SU-DHL-6 (cell line): ENCODE measurements around the gene EDARADD.

Source experiments
- H2AFZ ChIP-seq: fragments of 200-600 bp; sonication (generic); 2 replicates; pipeline ENCODE4 v1.6.1; 2014; ENCODE audit warnings: low read depth, mild to moderate bottlenecking, moderate library complexity, mixed read lengths, antibody characterized with exemption, low read length; ENCODE audit not compliant: severe bottlenecking
- H3F3A ChIP-seq: fragments of 200-600 bp; shearing (Covaris generic); 2 replicates; pipeline ENCODE4 v1.6.0; 2016; ENCODE audit warnings: antibody characterized with exemption, mild to moderate bottlenecking; ENCODE audit not compliant: insufficient read depth
- H3K27ac ChIP-seq: fragments of 200-600 bp; sonication (generic); 2 replicates; pipeline ENCODE4 v1.5.1; 2016; ENCODE audit warnings: low read depth, mild to moderate bottlenecking, low read length, moderate library complexity, mixed read lengths
- H3K27me3 ChIP-seq: fragments of 200-600 bp; sonication (generic), shearing (Covaris generic); 2 replicates; pipeline ENCODE4 v1.6.0; 2014; ENCODE audit warnings: mild to moderate bottlenecking, low read length
- H3K36me3 ChIP-seq: fragments of 200-600 bp; sonication (generic); 2 replicates; pipeline ENCODE4 v1.6.1; 2014; ENCODE audit warnings: mild to moderate bottlenecking, low read length, mixed read lengths
- H3K4me2 ChIP-seq: fragments of 300-600, 200-600 bp; shearing (Covaris generic), sonication (generic); 2 replicates; pipeline ENCODE4 v1.6.0; 2014; ENCODE audit warnings: low read length, low read depth, mild to moderate bottlenecking; ENCODE audit not compliant: poor library complexity, severe bottlenecking
- H3K4me3 ChIP-seq: fragments of 200-600 bp; sonication (generic); 2 replicates; pipeline ENCODE4 v1.5.1; 2014; ENCODE audit warnings: antibody characterized with exemption, low read length, mild to moderate bottlenecking, mixed read lengths; ENCODE audit not compliant: insufficient read depth, poor library complexity, severe bottlenecking
- H3K79me2 ChIP-seq: fragments of 200-600 bp; sonication (generic); 2 replicates; pipeline ENCODE4 v1.6.1; 2014; ENCODE audit warnings: mild to moderate bottlenecking, low read length, moderate library complexity; ENCODE audit not compliant: insufficient read depth
- H3K9ac ChIP-seq: fragments of 200-600 bp; sonication (generic); 2 replicates; pipeline ENCODE4 v1.7.0; 2014; ENCODE audit warnings: mild to moderate bottlenecking, low read length
- H3K9me2 ChIP-seq: fragments of 200-600 bp; sonication (generic); replicated peaks from 2 replicates; pipeline ENCODE4 v1.6.1; 2014; ENCODE audit warnings: low read length; ENCODE audit not compliant: insufficient read depth
- H3K9me3 ChIP-seq: fragments of 200-600 bp; sonication (generic); 2 replicates; pipeline ENCODE4 v1.6.1; 2014; ENCODE audit warnings: low read length, mixed read lengths; ENCODE audit not compliant: insufficient read depth
- H4K20me1 ChIP-seq: fragments of 200-600 bp; sonication (generic); 2 replicates; pipeline ENCODE4 v1.6.1; 2014; ENCODE audit warnings: low read depth, mild to moderate bottlenecking, antibody characterized with exemption, low read length, moderate library complexity, mixed read lengths
- EZH2phosphoT487 ChIP-seq: fragments of 200-600 bp; sonication (generic), shearing (Covaris generic); conservative IDR thresholded peaks from 2 replicates; pipeline ENCODE4 v1.6.1; 2018; ENCODE audit warnings: mild to moderate bottlenecking, antibody characterized with exemption, low read length, moderate library complexity, mixed read lengths
- TF ChIP-seq, protein P1 (sequence below): fragments of 200-600 bp; sonication (generic); IDR thresholded peaks from one replicate; pipeline ENCODE4 v1.5.1; 2017; ENCODE audit warnings: antibody characterized with exemption, mild to moderate bottlenecking, low read length, moderate library complexity; ENCODE audit not compliant: insufficient read depth, poor library complexity, severe bottlenecking

Gene EDARADD

DNA sequence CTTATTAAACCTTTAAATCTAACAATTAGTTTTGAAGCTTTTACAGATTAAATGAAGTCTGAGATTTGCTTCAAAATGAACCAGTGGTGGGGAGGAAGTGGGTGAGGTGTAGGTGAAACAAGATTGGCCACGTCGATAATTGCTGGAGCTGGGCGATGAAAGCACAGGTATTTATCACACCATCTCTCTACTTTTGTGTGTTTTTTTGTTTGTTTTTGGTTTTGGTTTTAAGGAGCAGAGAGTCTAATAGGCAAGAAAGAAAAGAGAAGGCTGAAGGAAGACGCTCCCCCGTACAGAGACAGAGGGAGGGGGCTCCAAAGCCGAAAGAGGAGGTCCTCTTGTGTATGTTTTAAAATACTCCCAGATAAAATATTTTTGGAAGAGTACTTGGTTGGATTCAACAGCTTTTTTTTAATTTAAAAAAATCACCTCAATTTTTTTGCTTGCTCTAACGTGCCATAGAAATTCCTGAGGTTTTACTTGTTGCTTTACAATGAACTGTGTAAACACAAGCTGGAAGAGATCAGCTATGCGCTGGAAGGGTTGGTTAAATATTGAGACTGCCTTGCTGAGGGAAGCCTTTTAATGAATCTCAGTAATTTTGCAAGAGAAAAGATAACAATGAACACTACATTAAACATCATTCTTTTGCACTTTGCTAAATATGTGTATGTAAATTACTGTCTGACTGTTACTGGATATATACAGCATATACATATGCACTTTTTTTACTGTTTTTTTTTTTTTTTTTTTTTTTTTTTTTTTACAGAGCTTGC, 123.0 kb downstream of the EDARADD start:
- no peak overlapping the region for H3K27ac ChIP-seq
- H4K20me1 ChIP-seq = no peaks in the 10 kb centered on the region
- no peak overlapping the region for H2AFZ ChIP-seq
- H3K9me2 ChIP-seq = no peaks in the 10 kb centered on the region
- no peaks in the 10 kb centered on the region for H3K9me3 ChIP-seq
- H3K27me3 ChIP-seq = no peaks in the 10 kb centered on the region
- H3K79me2 ChIP-seq = no peaks in the 10 kb centered on the region
- no peaks in the 10 kb centered on the region for H3F3A ChIP-seq
- H3K36me3 ChIP-seq = no peaks in the 10 kb centered on the region
- H3K9ac ChIP-seq = no peak overlapping the region
- TF ChIP-seq, protein P1, sequence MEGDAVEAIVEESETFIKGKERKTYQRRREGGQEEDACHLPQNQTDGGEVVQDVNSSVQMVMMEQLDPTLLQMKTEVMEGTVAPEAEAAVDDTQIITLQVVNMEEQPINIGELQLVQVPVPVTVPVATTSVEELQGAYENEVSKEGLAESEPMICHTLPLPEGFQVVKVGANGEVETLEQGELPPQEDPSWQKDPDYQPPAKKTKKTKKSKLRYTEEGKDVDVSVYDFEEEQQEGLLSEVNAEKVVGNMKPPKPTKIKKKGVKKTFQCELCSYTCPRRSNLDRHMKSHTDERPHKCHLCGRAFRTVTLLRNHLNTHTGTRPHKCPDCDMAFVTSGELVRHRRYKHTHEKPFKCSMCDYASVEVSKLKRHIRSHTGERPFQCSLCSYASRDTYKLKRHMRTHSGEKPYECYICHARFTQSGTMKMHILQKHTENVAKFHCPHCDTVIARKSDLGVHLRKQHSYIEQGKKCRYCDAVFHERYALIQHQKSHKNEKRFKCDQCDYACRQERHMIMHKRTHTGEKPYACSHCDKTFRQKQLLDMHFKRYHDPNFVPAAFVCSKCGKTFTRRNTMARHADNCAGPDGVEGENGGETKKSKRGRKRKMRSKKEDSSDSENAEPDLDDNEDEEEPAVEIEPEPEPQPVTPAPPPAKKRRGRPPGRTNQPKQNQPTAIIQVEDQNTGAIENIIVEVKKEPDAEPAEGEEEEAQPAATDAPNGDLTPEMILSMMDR = no peak
- TF ChIP-seq EZH2phosphoT487 = no peak
- no peak overlapping the region for H3K4me2 ChIP-seq
- H3K4me3 ChIP-seq = no peak overlapping the region

DNA sequence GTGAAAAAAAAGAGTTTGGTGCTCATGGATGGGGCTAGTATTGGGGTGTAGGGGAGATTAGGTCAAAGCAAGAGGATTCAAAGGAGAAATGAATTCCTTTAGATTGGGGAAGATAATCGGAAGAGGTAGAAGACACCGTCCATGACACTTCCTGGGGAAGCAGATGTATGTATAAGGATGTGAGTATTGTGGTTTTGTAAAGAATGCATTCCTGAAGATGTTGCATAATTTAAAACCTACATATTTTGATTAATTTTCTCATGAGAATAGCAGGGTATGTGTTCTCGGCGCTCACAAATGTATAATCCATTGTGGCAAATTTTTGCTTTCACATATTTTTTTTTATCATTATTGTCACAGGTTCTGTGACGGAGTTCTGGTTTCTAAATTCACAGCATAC, 124.2 kb downstream of the EDARADD start:
- no peaks in the 10 kb centered on the region for H3K27me3 ChIP-seq
- H3K4me2 ChIP-seq = no peak overlapping the region
- no peaks in the 10 kb centered on the region for H3K9me3 ChIP-seq
- no peaks in the 10 kb centered on the region for H3F3A ChIP-seq
- H4K20me1 ChIP-seq = no peaks in the 10 kb centered on the region
- TF ChIP-seq, protein P1 = no peak
- TF ChIP-seq EZH2phosphoT487 = no peak
- H3K36me3 ChIP-seq = no peaks in the 10 kb centered on the region
- no peaks in the 10 kb centered on the region for H3K9me2 ChIP-seq
- no peak overlapping the region for H3K9ac ChIP-seq
- H3K79me2 ChIP-seq = no peaks in the 10 kb centered on the region
- H3K4me3 ChIP-seq = no peak overlapping the region
- no peak overlapping the region for H3K27ac ChIP-seq
- H2AFZ ChIP-seq = no peak overlapping the region

DNA sequence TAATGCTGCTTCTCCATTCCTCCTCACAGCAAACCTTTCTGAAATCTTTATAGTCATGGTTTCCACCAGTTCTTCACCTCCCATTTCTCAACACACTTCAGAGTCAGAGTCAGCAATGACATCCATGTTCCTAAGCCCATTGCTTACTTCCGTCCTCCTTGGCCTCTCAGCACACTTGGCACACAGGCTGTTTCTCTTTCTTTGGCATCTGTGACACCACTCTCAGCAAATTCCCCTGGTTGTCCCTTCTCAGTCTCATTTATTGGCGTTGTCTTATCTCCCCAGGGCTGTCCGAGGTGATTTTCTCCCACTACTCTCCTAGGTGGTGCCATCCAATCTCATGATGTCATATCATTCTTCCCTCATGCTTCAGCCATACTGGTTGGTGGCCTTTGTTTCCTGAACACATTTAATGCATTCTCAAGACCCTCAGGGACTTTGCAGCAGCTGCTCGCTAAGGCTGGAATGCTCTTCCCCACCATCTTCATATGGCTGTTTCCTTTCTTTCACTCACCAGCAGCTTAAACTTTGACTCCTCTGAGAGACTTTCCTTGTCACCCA, 126.4 kb downstream of the EDARADD start:
- no peaks in the 10 kb centered on the region for H3K79me2 ChIP-seq
- no peak for TF ChIP-seq EZH2phosphoT487
- TF ChIP-seq, protein P1 = no peak
- no peak overlapping the region for H3K4me3 ChIP-seq
- H3K9me2 ChIP-seq = no peaks in the 10 kb centered on the region
- no peaks in the 10 kb centered on the region for H3F3A ChIP-seq
- no peak overlapping the region for H3K27ac ChIP-seq
- no peaks in the 10 kb centered on the region for H3K27me3 ChIP-seq
- H4K20me1 ChIP-seq = no peaks in the 10 kb centered on the region
- no peak overlapping the region for H2AFZ ChIP-seq
- no peak overlapping the region for H3K4me2 ChIP-seq
- H3K9ac ChIP-seq = no peak overlapping the region
- H3K36me3 ChIP-seq = no peaks in the 10 kb centered on the region
- no peaks in the 10 kb centered on the region for H3K9me3 ChIP-seq
